C4-2B (cell line): ENCODE results near the gene ZNF771.

Experiments used
- ZFX ChIP-seq: fragments of 450-650 bp; IDR thresholded peaks from 2 replicates; pipeline ENCODE4 v1.6.1; 2017
- TF ChIP-seq, protein P1 (sequence below): fragments of 450-650 bp; conservative IDR thresholded peaks from 2 replicates; pipeline ENCODE4 v1.5.1; 2017; ENCODE audit warnings: mild to moderate bottlenecking

- TF ChIP-seq, protein P1, sequence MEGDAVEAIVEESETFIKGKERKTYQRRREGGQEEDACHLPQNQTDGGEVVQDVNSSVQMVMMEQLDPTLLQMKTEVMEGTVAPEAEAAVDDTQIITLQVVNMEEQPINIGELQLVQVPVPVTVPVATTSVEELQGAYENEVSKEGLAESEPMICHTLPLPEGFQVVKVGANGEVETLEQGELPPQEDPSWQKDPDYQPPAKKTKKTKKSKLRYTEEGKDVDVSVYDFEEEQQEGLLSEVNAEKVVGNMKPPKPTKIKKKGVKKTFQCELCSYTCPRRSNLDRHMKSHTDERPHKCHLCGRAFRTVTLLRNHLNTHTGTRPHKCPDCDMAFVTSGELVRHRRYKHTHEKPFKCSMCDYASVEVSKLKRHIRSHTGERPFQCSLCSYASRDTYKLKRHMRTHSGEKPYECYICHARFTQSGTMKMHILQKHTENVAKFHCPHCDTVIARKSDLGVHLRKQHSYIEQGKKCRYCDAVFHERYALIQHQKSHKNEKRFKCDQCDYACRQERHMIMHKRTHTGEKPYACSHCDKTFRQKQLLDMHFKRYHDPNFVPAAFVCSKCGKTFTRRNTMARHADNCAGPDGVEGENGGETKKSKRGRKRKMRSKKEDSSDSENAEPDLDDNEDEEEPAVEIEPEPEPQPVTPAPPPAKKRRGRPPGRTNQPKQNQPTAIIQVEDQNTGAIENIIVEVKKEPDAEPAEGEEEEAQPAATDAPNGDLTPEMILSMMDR: no peak
- TF ChIP-seq ZFX: no peak
These were observed 11.2 kb downstream of the ZNF771 start for GRCh38 chr16:30418350-30419181.
